HTR-8/SVneo (cell line): Measurements from ENCODE around the gene CPN1.
"Not testable (repeated sequence)": the region's sequence is repeated elsewhere in the genome, so short reads cannot be mapped to it uniquely, and the experiment has no call there.

ENCODE experiments used
- DNase-seq: peaks from one replicate; pipeline ENCODE4 v3.0.0; 2011; ENCODE audit warnings: low spot score, mixed read lengths; ENCODE audit not compliant: insufficient read length
- FAIRE-seq: peaks from 2 replicates; lab custom pipeline; 2011; peaks lifted over from hg19 to GRCh38; lab: Jason Lieb, UNC

Gene CPN1

GRCh38 chr10:100033766-100034418 is 47.8 kb downstream of the CPN1 start:
- no peak for FAIRE-seq

DNA sequence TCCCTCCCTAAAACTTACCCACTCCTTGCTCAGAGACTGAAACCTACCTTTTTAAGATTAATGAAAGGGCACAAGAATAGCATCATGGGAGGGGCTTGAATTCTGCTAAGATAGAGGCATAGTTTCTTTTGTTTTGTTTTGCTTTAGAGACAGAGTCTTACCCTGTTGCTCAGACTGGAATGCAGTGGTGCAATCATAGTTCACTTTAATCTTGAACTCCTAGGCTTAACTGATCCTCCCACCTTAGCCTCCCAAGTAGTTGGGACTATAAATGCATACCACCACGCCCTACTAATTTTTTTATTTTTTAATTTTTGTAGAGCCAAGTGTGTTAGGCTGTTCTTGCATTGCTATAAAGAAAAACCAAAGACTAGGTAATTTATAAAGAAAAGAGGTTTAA is 54.3 kb downstream of the CPN1 start:
- FAIRE-seq: no peak
- no peak for DNase-seq

More at GRCh38 chr10:100033766-100034418, 47.8 kb downstream of the CPN1 start:
- DNase-seq: no peak

DNA sequence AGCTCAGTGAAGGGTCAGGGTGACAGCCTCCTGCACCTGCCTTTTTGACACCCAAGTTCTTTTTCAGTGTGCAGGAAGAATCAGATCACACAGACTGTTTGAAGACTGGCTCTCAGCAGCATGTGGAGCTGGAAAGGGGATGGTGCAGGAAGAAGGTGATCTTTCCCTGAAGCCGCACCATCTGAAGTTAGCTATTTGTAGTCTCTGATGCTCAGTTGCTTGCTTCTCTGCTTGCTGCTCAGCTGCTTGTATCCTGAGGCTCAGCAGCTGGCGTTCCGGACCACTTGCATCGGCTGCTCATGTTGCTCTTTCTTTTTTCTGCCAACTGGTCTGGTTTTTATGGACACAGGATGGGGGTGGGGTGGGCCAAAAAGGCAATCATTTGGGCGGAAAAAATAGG is 56.1 kb downstream of the CPN1 start:
- DNase-seq: no peak
- FAIRE-seq: no peak

GRCh38 chr10:100024748-100025147 is 56.9 kb downstream of the CPN1 start:
- no peak for DNase-seq
- no peak for FAIRE-seq

DNA sequence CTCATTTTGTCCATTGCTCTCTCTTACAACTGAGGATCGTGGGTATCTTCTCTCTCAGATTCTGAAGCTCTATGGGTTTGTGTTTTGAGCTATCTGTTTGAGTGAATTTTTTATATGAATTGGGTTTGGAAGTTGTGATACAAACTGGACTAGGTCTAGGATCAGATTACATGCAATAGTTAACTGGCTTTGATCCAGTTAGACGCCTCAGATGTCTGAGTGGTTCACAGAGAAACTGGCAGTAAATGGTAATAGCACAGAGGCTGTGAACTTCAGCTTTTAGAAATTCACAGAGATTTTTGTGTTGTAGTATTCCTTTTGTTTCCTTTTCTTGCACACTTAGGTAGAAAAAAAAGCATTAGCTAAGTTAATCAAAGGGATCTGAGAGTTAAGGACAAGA is 59.3 kb downstream of the CPN1 start:
- no peak for FAIRE-seq
- DNase-seq: no peak

- DNase-seq: no peak
- FAIRE-seq: no peak
Observed at GRCh38 chr10:100021322-100021721, 60.3 kb downstream of the CPN1 start.

DNA sequence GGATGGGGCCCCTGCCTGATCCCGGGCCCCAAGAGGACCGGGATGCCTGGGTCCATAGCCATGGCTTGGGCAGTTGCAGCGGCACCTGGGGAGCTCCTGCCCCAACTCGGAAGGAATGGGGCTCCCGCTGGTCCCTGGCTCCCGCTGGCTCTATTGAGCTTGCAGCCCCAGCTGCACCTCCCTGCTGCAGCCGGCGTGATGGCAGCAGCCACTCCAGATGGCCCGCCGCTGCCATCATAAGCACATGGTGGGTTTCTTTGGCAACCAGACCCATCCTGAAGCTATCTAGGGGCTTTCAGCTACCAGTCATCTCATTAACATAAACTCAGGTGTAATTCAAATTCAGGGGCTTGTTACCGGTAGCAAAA is 60.8 kb downstream of the CPN1 start:
- DNase-seq: no peak
- no peak for FAIRE-seq

- DNase-seq (no peak), FAIRE-seq (no peak)
Observed at GRCh38 chr10:100020142-100020885, 61.4 kb downstream of the CPN1 start.

- DNase-seq: no peak
- FAIRE-seq: no peak
Observed at GRCh38 chr10:100019787-100020141, 61.9 kb downstream of the CPN1 start.

GRCh38 chr10:100014071-100014762 is 67.5 kb downstream of the CPN1 start:
- DNase-seq (no peak), FAIRE-seq (no peak)

GRCh38 chr10:100013621-100014020 is 68.0 kb downstream of the CPN1 start:
- FAIRE-seq: no peak
- no peak for DNase-seq

DNA sequence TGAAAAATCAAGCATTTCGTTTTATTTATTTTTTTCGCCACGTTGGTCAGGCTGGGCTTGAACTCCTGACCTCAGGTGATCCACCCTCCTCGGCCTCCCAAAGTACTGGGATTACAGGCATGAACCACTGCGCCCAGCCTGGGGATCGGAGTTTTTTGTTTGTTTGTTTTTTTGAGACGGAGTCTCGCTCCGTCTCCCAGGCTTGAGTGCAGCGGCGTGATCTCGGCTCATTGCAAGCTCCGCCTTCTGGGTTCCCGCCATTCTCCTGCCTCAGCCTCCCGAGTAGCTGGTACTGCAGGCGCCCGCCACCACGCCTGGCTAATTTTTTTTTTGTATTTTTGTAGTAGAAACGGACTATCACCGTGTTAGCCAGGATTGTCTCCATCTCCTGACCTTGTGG is 69.8 kb downstream of the CPN1 start:
- FAIRE-seq, DNase-seq: not testable (repeated sequence)

DNA sequence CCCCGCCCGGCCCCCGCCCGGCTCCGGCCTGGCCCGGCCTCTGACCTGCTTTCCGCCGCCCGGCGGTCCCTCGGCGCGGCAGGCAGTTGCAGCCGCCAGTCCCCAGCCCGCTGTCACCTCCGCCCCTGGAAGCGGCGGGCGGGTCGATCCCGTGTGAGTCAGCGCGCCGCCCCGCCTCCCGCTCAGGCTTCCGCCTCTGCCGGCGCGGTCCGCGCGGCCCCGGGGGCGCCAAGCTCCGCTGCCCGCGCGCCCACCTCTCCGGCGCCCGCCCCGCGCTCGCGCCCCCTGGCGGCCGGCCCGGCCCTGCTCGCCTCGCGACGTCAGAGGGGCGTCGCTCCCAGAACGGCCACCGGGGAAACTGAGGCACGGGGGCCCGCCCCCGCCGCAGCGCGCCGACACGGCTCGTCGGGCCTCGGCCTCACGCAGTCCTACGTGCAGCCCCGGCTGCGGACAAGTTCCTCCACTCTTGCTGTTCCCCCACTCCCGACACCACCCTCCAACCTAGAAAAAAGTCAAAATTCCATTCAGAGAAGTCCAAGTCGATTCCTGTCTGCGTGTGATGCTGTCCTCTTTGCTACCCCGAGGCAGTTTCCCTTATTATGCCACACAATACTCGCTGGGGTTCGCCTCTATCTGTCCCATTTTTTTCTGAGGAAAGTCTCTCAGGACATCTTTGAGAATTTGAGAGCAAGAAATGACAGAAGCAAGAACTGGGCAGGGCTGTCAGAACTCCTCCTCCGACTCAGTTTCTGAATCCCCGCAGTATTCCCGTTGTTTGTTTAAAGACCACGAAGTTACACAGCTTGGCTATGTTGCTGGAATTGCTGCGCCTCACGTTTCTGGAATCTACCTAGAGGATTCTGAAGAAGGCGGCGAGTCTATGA is 71.6 kb downstream of the CPN1 start, which contains the start of gene DNMBP:
Gene DNMBP, minus strand, starts transcription at position 155 of the 884 bp plus-strand sequence. CDS start 37,823 bp downstream, outside the sequence.
- peak; percentile 76 for FAIRE-seq
- peak; percentile 84 for DNase-seq

- DNase-seq (no peak), FAIRE-seq (no peak)
Observed at GRCh38 chr10:100009283-100009792, 72.3 kb downstream of the CPN1 start.

- DNase-seq: no peak
- FAIRE-seq: no peak
Observed at GRCh38 chr10:100008708-100009282, 72.9 kb downstream of the CPN1 start.

DNA sequence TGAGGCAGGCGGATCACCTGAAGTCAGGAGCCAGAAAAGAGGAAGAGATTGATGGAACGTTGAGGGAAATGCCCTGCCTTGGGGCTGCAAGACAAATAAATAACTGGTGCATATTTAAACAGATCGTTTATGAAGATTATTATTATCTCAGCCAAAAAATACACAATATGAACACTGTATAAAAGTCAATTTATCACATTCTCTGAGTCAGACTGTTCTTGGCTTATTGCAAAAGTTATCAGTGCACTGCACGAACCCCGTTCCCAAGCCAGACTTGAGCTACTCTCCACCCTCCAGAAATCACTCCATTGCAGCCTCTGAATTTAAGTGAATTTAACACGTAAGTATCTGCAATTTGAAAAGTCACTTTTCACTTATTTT is 73.5 kb downstream of the CPN1 start:
- FAIRE-seq: no peak
- no peak for DNase-seq

DNA sequence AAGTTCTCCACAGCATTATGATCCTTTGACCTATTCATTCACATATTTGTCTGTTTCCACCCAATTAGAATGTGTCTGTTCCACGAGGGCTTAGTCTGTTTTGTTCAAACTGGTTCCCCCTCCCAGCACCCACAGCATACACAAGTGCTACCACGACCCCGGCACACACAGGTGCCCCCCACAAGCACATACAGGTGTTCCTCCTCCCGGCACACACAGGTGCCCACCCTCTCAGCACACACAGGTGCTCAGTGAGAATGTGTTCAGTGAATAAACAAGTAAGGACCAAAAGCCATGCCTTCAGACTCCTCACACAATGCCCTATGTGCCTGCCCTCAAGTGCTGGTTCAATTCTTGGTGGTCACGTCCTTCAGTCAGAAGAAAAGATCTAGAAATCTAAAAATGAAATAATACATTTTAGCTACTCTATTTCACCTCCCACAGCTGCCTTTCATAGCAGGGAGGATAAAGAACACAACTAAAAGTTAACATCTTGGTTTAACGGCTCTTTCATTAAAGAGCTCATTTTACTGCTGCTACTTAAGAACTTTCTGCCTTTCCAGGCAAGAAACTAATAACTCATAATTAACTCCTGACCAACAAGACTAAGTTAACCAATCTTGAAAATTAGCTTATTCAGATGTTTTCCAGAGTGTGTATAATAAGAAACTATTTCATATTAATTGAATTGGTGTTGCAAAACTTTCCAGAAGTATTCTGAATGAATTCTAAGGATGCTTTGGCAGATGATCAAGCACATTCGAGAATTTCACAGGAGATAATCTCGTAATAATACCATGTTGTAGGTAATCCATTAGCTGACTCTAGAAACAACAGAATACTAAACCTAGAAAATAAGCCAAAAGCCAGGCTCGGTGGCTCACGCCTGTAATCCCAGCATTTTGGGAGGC is 74.2 kb downstream of the CPN1 start:
- no peak for FAIRE-seq
- DNase-seq: no peak

DNA sequence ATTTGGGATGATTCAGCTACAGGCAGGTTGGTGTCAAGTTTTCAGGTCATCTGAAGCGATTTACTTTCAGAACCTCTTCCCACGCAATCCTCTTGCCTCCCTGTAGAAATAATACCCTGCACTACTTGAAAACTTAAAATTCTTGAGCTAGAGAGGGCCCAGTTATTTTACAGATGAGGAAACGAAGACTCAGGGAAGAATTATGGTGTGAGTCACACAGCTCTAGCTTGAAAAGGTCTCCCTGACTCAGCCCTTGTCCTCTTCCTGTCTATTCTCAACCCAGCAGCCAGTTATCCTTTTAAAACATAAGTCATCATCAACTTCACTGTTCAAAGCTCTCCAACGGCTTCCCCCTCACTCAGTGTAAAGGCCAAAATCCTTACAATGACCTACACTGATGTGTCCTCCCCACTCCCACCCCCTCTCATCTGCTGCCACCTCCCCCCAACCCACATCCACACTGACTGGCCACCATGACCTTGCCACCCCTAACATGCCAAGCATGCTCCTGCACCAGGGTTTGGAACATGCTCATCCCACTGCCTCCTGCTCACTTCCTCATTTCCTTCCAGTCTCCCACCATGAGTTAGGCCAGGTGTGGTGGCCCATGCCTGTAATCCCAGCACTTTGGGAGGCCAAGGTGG is 75.3 kb downstream of the CPN1 start:
- peak; percentile 79 for DNase-seq
- peak; percentile 83 for FAIRE-seq
